ENCODE measurements around the gene G2E3. TPM values are rescaled to one million over a fixed set of nuclear protein-coding genes. Genes with fewer than 3 reads are reported as not detected.

The G2E3 gene
- total RNA-seq, 3 donors from 2014 or later, result 12.3 to 22.2 (median 12.5) TPM

- no peak for TF ChIP-seq POLR2A (IDR thresholded peaks at IDR 0.05)
- no peak for TF ChIP-seq POLR2AphosphoS5 (IDR thresholded peaks at IDR 0.05)
- TF ChIP-seq, protein P1, sequence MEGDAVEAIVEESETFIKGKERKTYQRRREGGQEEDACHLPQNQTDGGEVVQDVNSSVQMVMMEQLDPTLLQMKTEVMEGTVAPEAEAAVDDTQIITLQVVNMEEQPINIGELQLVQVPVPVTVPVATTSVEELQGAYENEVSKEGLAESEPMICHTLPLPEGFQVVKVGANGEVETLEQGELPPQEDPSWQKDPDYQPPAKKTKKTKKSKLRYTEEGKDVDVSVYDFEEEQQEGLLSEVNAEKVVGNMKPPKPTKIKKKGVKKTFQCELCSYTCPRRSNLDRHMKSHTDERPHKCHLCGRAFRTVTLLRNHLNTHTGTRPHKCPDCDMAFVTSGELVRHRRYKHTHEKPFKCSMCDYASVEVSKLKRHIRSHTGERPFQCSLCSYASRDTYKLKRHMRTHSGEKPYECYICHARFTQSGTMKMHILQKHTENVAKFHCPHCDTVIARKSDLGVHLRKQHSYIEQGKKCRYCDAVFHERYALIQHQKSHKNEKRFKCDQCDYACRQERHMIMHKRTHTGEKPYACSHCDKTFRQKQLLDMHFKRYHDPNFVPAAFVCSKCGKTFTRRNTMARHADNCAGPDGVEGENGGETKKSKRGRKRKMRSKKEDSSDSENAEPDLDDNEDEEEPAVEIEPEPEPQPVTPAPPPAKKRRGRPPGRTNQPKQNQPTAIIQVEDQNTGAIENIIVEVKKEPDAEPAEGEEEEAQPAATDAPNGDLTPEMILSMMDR (IDR thresholded peaks at IDR 0.05), result no peak
- no peaks in the 10 kb centered on the region for H3K27me3 ChIP-seq
- no peak overlapping the region for H3K4me3 ChIP-seq
- H3K9me3 ChIP-seq, result no peaks in the 10 kb centered on the region
- no peak for DNase-seq (ENCODE audit: low spot score in 2 of 2)
- no peaks in the 10 kb centered on the region for H3K4me1 ChIP-seq
- no peak overlapping the region for H3K27ac ChIP-seq
- intact Hi-C loops (cut with DNase I; ENCODE audit: low total_unique reads), result no loop called here
- no peaks in the 10 kb centered on the region for H3K36me3 ChIP-seq
Observed at GRCh38 chr14:30582376-30582775, 23.4 kb downstream of the G2E3 start.

- TF ChIP-seq POLR2A (IDR thresholded peaks at IDR 0.05), result no peak
- TF ChIP-seq, protein P1 (IDR thresholded peaks at IDR 0.05), result no peak
- no peak for TF ChIP-seq POLR2AphosphoS5 (IDR thresholded peaks at IDR 0.05)
- H3K4me3 ChIP-seq, result no peak overlapping the region
- H3K36me3 ChIP-seq, result no peaks in the 10 kb centered on the region
- no peaks in the 10 kb centered on the region for H3K9me3 ChIP-seq
- intact Hi-C loops (cut with DNase I; ENCODE audit: low total_unique reads), result no loop called here
- H3K4me1 ChIP-seq, result no peaks in the 10 kb centered on the region
- no peak for DNase-seq (ENCODE audit: low spot score in 2 of 2)
- no peaks in the 10 kb centered on the region for H3K27me3 ChIP-seq
- no peak overlapping the region for H3K27ac ChIP-seq
Observed at GRCh38 chr14:30584058-30584630, 25.2 kb downstream of the G2E3 start.

GRCh38 chr14:30585204-30585603 is 26.2 kb downstream of the G2E3 start:
- H3K27ac ChIP-seq, result no peak overlapping the region
- intact Hi-C loops (cut with DNase I; ENCODE audit: low total_unique reads), result no loop called here
- H3K4me1 ChIP-seq, result no peaks in the 10 kb centered on the region
- no peak for TF ChIP-seq POLR2A (IDR thresholded peaks at IDR 0.05)
- TF ChIP-seq POLR2AphosphoS5 (IDR thresholded peaks at IDR 0.05), result no peak
- TF ChIP-seq, protein P1 (IDR thresholded peaks at IDR 0.05), result no peak
- H3K4me3 ChIP-seq, result no peak overlapping the region
- H3K27me3 ChIP-seq, result no peaks in the 10 kb centered on the region
- no peak for DNase-seq (ENCODE audit: low spot score in 2 of 2)
- H3K9me3 ChIP-seq, result no peaks in the 10 kb centered on the region
- H3K36me3 ChIP-seq, result no peaks in the 10 kb centered on the region

GRCh38 chr14:30587141-30587540 is 28.2 kb downstream of the G2E3 start:
- no peak overlapping the region for H3K4me3 ChIP-seq
- no peak overlapping the region for H3K27ac ChIP-seq
- no peaks in the 10 kb centered on the region for H3K9me3 ChIP-seq
- no peak for DNase-seq (ENCODE audit: low spot score in 2 of 2)
- no peaks in the 10 kb centered on the region for H3K36me3 ChIP-seq
- intact Hi-C loops (cut with DNase I; ENCODE audit: low total_unique reads), result no loop called here
- TF ChIP-seq, protein P1 (IDR thresholded peaks at IDR 0.05), result no peak
- no peak for TF ChIP-seq POLR2A (IDR thresholded peaks at IDR 0.05)
- TF ChIP-seq POLR2AphosphoS5 (IDR thresholded peaks at IDR 0.05), result no peak
- H3K27me3 ChIP-seq, result no peaks in the 10 kb centered on the region
- no peaks in the 10 kb centered on the region for H3K4me1 ChIP-seq

GRCh38 chr14:30588873-30589272 is 29.9 kb downstream of the G2E3 start:
- Histone ChIP-seq H3K27me3 (no peaks in the 10 kb centered on the region), H3K4me3 (no peak overlapping the region), H3K9me3 (no peaks in the 10 kb centered on the region), H3K27ac (no peak overlapping the region), H3K4me1 (no peaks in the 10 kb centered on the region), H3K36me3 (no peaks in the 10 kb centered on the region)
- no peak for DNase-seq (ENCODE audit: low spot score in 2 of 2)
- TF ChIP-seq POLR2AphosphoS5 (IDR thresholded peaks at IDR 0.05), result no peak
- TF ChIP-seq, protein P1 (IDR thresholded peaks at IDR 0.05), result no peak
- no peak for TF ChIP-seq POLR2A (IDR thresholded peaks at IDR 0.05)
- intact Hi-C loops (cut with DNase I; ENCODE audit: low total_unique reads), result no loop called here
